ENCODE results near the gene TNFRSF8. TPM values are rescaled to one million over a fixed set of nuclear protein-coding genes. Genes with fewer than 3 reads are reported as not detected.

TNFRSF8 gene
- total RNA-seq, 1 donor from 2014 or later = not detected

DNA sequence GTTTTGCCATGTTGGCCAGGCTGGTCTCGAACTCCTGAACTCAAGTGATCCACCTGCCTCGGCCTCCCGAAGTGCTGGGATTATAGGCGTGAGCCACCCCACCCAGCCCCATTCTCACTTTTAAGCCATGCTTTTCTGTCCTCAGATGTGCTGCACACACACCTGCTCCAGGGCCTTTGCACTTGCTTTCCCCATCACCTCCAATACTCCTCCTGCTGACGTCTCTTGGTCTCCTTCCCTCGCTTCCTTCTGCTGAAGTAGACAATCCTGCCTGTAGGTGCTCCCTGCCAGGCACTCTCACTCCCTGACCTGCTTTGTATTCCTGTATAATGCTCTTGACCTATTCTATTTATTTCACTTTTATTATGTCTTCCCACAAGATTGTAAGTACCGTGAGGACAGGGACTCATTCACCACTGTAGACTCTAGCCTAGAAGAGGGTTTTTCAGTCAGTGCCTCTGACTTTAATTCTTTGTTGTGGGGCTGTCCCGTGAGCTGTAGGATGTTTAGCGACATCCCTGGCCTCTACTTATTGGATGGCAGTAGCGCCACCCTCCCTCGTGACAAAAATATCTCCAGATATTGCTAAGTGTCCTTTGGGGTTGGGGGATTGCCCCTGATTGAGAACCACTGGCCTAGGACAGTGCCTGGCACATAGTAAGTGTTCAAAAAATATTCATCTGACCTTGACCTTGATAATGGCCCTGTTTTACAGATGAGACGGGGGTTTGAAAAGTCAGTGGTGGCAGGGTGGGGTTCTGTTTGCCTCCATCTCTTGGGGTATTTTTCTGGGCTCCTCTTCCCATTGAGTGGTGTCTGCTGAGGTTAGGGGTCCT is 108.3 kb downstream of the TNFRSF8 start:
- Histone ChIP-seq H3K36me3 (ENCODE audit: control insufficient read depth, insufficient read depth, low read length) (no peaks in the 10 kb centered on the region), H3K4me3 (ENCODE audit: low read depth, low read length) (no peak overlapping the region), H3K27me3 (ENCODE audit: control insufficient read depth, insufficient read depth, low read length) (peaks cover 29% of the 10 kb centered on the region)
- FAIRE-seq (no peak), DNase-seq (ENCODE audit: low read depth) (no peak)
- TF ChIP-seq, protein P1, sequence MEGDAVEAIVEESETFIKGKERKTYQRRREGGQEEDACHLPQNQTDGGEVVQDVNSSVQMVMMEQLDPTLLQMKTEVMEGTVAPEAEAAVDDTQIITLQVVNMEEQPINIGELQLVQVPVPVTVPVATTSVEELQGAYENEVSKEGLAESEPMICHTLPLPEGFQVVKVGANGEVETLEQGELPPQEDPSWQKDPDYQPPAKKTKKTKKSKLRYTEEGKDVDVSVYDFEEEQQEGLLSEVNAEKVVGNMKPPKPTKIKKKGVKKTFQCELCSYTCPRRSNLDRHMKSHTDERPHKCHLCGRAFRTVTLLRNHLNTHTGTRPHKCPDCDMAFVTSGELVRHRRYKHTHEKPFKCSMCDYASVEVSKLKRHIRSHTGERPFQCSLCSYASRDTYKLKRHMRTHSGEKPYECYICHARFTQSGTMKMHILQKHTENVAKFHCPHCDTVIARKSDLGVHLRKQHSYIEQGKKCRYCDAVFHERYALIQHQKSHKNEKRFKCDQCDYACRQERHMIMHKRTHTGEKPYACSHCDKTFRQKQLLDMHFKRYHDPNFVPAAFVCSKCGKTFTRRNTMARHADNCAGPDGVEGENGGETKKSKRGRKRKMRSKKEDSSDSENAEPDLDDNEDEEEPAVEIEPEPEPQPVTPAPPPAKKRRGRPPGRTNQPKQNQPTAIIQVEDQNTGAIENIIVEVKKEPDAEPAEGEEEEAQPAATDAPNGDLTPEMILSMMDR (IDR thresholded peaks at IDR 0.05; ENCODE audit: insufficient read depth, low read length, severe bottlenecking) = no peak

GRCh38 chr1:12172042-12172851 is 109.1 kb downstream of the TNFRSF8 start:
- H3K36me3 ChIP-seq (ENCODE audit: control insufficient read depth, insufficient read depth, low read length) = no peaks in the 10 kb centered on the region
- TF ChIP-seq, protein P1 (IDR thresholded peaks at IDR 0.05; ENCODE audit: insufficient read depth, low read length, severe bottlenecking) = no peak
- H3K27me3 ChIP-seq (ENCODE audit: control insufficient read depth, insufficient read depth, low read length) = peaks cover 28% of the 10 kb centered on the region
- no peak for FAIRE-seq
- no peak overlapping the region for H3K4me3 ChIP-seq (ENCODE audit: low read depth, low read length)
- DNase-seq (ENCODE audit: low read depth) = no peak

DNA sequence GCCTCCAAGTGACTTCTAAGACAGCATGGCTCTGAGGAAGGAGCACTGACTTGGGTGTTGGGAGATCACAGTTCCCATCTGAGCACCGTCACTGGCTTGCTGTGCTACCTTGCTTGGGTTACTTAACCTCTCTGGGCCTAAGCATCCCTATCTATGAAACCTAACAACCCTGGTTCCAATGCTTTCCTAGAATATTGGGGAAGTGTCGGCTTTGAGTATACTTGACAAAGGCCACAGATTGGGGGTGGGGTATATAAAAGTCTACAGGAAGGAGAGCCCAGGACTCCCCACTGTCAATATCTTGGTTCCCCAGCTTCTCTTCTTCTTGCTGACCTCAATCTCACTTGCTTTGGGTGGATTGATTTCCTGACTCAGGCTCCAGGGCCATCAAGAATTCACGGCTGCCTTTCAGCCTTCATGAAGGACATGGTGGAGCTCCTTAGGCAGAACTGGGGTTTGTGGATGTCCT is 110.0 kb downstream of the TNFRSF8 start:
- Histone ChIP-seq H3K27me3 (ENCODE audit: control insufficient read depth, insufficient read depth, low read length) (peaks cover 23% of the 10 kb centered on the region), H3K36me3 (ENCODE audit: control insufficient read depth, insufficient read depth, low read length) (no peaks in the 10 kb centered on the region), H3K4me3 (ENCODE audit: low read depth, low read length) (no peak overlapping the region)
- TF ChIP-seq, protein P1 (IDR thresholded peaks at IDR 0.05; ENCODE audit: insufficient read depth, low read length, severe bottlenecking) = no peak
- FAIRE-seq (no peak), DNase-seq (ENCODE audit: low read depth) (no peak)

DNA sequence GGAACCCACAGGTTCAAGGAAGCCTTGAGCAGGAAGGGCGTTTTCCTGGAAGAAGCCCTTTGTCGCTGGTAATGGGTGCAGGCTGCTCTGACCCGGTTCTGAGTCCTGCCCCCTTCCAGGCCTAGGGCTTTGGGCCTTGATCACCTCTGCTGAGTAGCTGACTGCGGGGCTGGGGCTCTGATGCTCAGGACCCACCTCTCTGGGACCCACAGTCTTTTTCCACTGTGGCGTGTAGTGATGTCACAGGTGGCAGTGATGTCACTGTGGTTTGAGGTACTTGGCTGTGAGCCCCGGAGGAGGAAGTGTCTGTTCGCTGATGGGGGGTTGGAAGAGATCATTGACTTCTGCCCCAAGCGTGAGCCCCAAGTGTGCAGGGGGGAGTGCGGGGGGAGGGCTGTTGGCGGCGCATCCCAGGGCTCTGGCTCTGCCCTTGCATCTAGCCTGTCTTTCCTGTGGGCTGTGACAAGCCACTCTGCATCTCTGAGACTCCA is 110.6 kb downstream of the TNFRSF8 start:
- FAIRE-seq (no peak), DNase-seq (ENCODE audit: low read depth) (no peak)
- Histone ChIP-seq H3K4me3 (ENCODE audit: low read depth, low read length) (no peak overlapping the region), H3K27me3 (ENCODE audit: control insufficient read depth, insufficient read depth, low read length) (peaks cover 17% of the 10 kb centered on the region), H3K36me3 (ENCODE audit: control insufficient read depth, insufficient read depth, low read length) (no peaks in the 10 kb centered on the region)
- TF ChIP-seq, protein P1 (IDR thresholded peaks at IDR 0.05; ENCODE audit: insufficient read depth, low read length, severe bottlenecking) = no peak

DNA sequence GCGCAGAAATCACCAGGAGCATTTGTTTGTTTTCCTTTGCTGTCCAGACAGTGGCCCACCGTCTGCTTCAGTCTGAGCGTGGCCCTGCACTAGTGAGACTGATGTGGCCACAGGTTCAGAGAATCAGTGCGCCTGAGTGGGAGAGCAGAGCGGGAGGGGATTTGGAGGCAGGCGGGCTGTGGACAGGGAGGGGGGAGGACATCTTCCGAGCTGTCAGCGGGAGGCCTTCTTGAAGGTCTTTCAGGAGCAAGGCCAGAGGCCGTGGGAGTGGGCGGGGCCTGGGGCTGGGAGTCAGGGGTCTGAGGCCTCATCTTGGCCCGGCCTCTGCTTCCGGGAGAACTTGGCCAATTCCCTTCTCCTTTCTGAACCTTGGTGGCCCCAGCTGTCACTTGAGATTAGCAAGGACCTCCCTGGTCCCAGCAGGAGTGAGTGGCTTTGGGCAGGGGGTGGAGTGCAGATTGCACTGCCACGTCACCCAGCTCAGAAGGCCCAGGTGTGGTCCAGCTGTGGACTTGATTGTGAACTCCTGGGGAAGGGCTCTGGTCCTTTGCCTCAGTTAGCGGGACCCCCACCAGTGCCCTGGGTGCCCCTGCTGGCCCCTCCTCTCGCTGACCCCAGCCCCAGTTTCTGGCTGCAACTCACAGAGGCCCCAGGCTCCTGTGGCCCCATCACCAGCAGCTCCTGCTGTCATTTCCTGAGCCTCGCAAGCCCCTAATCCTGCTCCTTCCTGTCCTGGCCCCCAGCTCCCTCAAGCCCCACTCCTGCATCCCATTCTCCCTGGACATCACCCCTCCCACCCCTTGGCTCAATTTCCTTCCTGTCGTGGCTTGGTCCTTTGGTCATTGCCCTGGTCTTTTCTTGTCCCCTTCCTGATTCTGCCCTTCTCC is 112.1 kb downstream of the TNFRSF8 start:
- Histone ChIP-seq H3K36me3 (ENCODE audit: control insufficient read depth, insufficient read depth, low read length) (no peaks in the 10 kb centered on the region), H3K27me3 (ENCODE audit: control insufficient read depth, insufficient read depth, low read length) (peaks cover 11% of the 10 kb centered on the region), H3K4me3 (ENCODE audit: low read depth, low read length) (no peak overlapping the region)
- FAIRE-seq = no peak
- TF ChIP-seq, protein P1 (IDR thresholded peaks at IDR 0.05; ENCODE audit: insufficient read depth, low read length, severe bottlenecking) = no peak
- no peak for DNase-seq (ENCODE audit: low read depth)
